Breast epithelium (tissue), 4 donors: ENCODE data around the gene STK4. TPM values are rescaled to one million over a fixed set of nuclear protein-coding genes. Genes with fewer than 3 reads are reported as not detected.

Experiments used
- DNase-seq, 2 donors: peaks; one replicate each; pipeline ENCODE4 v3.0.0-alpha.2; 2019; ENCODE audit warnings: low spot score in 2 of 2
- H3K27ac ChIP-seq, 2 donors: fragments of 200-600 bp; sonication (generic) in 1 of 2; one replicate each; pipeline ENCODE4 v1.5.1; 2016 to 2019; ENCODE audit warnings: mild to moderate bottlenecking in 1 of 2
- H3K27me3 ChIP-seq, 2 donors: fragments of 200-600 bp; sonication (generic) in 1 of 2; one replicate each; pipeline versions ENCODE4 v1.5.1 to v1.6.0; 2017 to 2019; ENCODE audit warnings: control low read depth in 1 of 2, mild to moderate bottlenecking in 1 of 2
- H3K36me3 ChIP-seq: fragments of 200-600 bp; one replicate; pipeline ENCODE4 v1.5.1; 2019
- H3K4me1 ChIP-seq, 2 donors: fragments of 200-600 bp; sonication (generic); one replicate each; pipeline ENCODE4 v1.5.1; 2016 to 2019; ENCODE audit warnings: control low read depth in 1 of 2
- H3K4me3 ChIP-seq, 3 donors: fragments of 200-600 bp; sonication (generic); 1 replicate in 2 of 3; 2 replicates in 1 of 3; pipeline ENCODE4 v1.5.1; 2016 to 2019; ENCODE audit warnings: mild to moderate bottlenecking in 3 of 3, moderate library complexity in 2 of 3
- H3K9me3 ChIP-seq, 2 donors: fragments of 200-600 bp; sonication (generic) in 1 of 2; one replicate each; pipeline ENCODE4 v1.5.1; 2016 to 2019; ENCODE audit warnings: control low read depth in 1 of 2
- POLR2A ChIP-seq: fragments of 450-650 bp; IDR thresholded peaks from one replicate; pipeline ENCODE4 v1.6.1; 2016; ENCODE audit warnings: antibody characterized with exemption, mild to moderate bottlenecking, moderate library complexity
- POLR2AphosphoS5 ChIP-seq, 3 donors: sonication (generic); formaldehyde crosslinking; IDR thresholded peaks; one replicate each; pipeline ENCODE4 v1.6.1; 2017; ENCODE audit warnings: antibody characterized with exemption in 3 of 3
- intact Hi-C: fragments of 100-400 bp; cut with DNase I; formaldehyde crosslinking; loops from one replicate; pipeline ENCODE4 v1.15.1; 2023; ENCODE audit warnings: low total_unique reads
- total RNA-seq, 3 donors: library from RNA; depleted of rRNA; stranded (reverse); fragments of >200 nt; gene quantifications; one replicate each; pipeline ENCODE4 v1.1.0, GENCODE V29; 2016
- TF ChIP-seq, protein P1 (sequence below), 3 donors: fragments of 450-650 bp; IDR thresholded peaks; one replicate each; pipeline ENCODE4 v1.5.1; 2016 to 2017; ENCODE audit warnings: antibody characterized with exemption in 3 of 3, mild to moderate bottlenecking in 3 of 3, moderate library complexity in 3 of 3

Gene STK4
- total RNA-seq, 3 donors from 2014 or later: 33.1 to 35.3 (median 34.7) TPM

DNA sequence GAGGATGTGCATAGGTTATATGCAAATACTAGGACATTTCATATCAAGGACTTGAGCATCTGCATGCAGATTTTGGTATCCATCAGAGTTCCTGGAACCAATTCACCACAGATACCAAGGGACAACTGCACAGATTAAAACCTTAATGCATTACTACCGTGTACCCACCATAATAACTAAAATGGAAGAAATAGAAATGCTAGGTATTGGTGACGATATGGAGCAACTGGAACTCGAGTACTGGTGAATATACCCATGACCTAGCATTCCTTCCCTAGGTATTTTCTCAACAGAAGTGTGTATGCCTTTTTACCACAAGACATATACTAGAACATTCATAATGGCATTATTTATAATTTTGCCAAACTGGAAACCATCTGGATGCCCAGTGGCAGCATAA is 116.2 kb downstream of the STK4 start:
- TF ChIP-seq, protein P1, sequence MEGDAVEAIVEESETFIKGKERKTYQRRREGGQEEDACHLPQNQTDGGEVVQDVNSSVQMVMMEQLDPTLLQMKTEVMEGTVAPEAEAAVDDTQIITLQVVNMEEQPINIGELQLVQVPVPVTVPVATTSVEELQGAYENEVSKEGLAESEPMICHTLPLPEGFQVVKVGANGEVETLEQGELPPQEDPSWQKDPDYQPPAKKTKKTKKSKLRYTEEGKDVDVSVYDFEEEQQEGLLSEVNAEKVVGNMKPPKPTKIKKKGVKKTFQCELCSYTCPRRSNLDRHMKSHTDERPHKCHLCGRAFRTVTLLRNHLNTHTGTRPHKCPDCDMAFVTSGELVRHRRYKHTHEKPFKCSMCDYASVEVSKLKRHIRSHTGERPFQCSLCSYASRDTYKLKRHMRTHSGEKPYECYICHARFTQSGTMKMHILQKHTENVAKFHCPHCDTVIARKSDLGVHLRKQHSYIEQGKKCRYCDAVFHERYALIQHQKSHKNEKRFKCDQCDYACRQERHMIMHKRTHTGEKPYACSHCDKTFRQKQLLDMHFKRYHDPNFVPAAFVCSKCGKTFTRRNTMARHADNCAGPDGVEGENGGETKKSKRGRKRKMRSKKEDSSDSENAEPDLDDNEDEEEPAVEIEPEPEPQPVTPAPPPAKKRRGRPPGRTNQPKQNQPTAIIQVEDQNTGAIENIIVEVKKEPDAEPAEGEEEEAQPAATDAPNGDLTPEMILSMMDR (IDR thresholded peaks at IDR 0.05): no peak
- no peak for TF ChIP-seq POLR2A
- no peak for TF ChIP-seq POLR2AphosphoS5 (IDR thresholded peaks at IDR 0.05)
- no peak overlapping the region for H3K27ac ChIP-seq
- peaks cover 5 to 11% of the 10 kb centered on the region in 2 donors for H3K9me3 ChIP-seq
- H3K27me3 ChIP-seq: no peaks in the 10 kb centered on the region
- intact Hi-C loops: no loop called here
- DNase-seq: no peak
- H3K4me1 ChIP-seq: no peaks in the 10 kb centered on the region
- no peak overlapping the region for H3K4me3 ChIP-seq
- H3K36me3 ChIP-seq: no peaks in the 10 kb centered on the region

DNA sequence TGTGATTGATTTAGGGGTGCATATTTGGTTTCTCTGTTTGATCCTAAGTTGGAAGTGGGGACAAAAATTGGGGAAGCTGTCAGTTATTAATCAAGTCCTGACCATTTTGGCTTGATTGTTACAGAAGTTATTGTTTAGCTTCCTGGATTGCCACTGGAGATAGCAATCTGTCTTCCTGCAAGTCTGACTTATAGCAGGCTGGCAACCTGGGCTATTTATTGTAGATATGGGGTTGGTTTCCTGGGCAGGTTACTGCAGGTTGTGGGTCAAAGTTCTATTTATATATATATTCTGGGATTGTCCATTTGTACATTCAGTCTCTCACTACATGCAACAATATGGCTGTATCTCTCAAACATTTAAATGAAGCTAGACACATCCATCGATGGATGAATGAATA is 116.8 kb downstream of the STK4 start:
- Histone ChIP-seq H3K36me3 (no peaks in the 10 kb centered on the region), H3K4me3 (no peak overlapping the region), H3K27me3 (no peaks in the 10 kb centered on the region), H3K27ac (no peak overlapping the region), H3K9me3 (peaks cover 5 to 11% of the 10 kb centered on the region in 2 donors), H3K4me1 (no peaks in the 10 kb centered on the region)
- no peak for DNase-seq
- intact Hi-C loops: no loop called here
- TF ChIP-seq POLR2A (no peak), POLR2AphosphoS5 (IDR thresholded peaks at IDR 0.05) (no peak)
- TF ChIP-seq, protein P1 (IDR thresholded peaks at IDR 0.05): no peak

DNA sequence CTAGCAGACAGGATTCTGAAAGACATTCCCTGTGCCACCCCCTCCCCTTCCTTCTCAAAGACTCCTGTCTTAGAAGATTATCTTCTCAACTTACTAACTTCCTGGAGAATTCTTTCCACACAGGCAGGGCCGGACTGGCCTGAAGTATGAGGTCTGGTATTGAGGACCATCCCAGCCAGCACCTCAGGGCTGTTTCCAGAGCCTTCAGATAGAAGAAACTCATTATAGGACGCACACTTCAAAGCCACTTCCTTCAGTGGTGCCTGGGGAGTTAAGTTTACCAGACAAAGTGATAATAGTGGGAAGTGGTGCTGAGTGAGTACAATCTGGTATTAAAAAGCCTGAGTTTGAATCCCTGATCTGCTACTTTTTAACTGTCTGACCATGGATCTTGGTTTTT is 119.0 kb downstream of the STK4 start:
- Histone ChIP-seq H3K4me1 (no peaks in the 10 kb centered on the region), H3K27ac (no peak overlapping the region), H3K4me3 (no peak overlapping the region), H3K36me3 (no peaks in the 10 kb centered on the region), H3K9me3 (peaks cover 5 to 11% of the 10 kb centered on the region in 2 donors), H3K27me3 (no peaks in the 10 kb centered on the region)
- TF ChIP-seq, protein P1 (IDR thresholded peaks at IDR 0.05): no peak
- no peak for TF ChIP-seq POLR2A
- TF ChIP-seq POLR2AphosphoS5 (IDR thresholded peaks at IDR 0.05): no peak
- no peak for DNase-seq
- intact Hi-C loops: no loop called here

DNA sequence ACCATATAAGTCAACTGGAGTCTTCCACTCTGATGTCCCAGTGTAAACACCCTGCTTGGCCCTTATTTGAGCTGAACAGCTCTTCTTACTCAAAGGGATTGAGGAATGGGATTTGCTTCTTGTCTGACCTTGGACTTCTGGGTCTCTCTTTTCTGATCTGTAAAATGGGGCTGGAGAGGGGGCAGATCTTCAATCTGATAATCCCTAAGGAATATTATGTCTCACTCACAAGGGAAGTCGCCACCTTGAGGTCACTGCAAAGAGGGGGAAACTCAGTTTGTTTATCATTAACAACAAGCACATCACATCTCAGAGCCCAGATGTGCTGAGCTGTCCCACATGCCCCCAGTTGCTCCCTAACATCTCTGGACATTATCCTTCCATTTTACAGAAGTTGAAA is 119.6 kb downstream of the STK4 start:
- intact Hi-C loops: no loop called here
- no peak for DNase-seq
- H3K27ac ChIP-seq: no peak overlapping the region
- H3K4me3 ChIP-seq: no peak overlapping the region
- no peaks in the 10 kb centered on the region for H3K4me1 ChIP-seq
- TF ChIP-seq POLR2A (no peak), POLR2AphosphoS5 (IDR thresholded peaks at IDR 0.05) (no peak)
- TF ChIP-seq, protein P1 (IDR thresholded peaks at IDR 0.05): no peak
- peaks cover 5 to 11% of the 10 kb centered on the region in 2 donors for H3K9me3 ChIP-seq
- no peaks in the 10 kb centered on the region for H3K36me3 ChIP-seq
- H3K27me3 ChIP-seq: no peaks in the 10 kb centered on the region

DNA sequence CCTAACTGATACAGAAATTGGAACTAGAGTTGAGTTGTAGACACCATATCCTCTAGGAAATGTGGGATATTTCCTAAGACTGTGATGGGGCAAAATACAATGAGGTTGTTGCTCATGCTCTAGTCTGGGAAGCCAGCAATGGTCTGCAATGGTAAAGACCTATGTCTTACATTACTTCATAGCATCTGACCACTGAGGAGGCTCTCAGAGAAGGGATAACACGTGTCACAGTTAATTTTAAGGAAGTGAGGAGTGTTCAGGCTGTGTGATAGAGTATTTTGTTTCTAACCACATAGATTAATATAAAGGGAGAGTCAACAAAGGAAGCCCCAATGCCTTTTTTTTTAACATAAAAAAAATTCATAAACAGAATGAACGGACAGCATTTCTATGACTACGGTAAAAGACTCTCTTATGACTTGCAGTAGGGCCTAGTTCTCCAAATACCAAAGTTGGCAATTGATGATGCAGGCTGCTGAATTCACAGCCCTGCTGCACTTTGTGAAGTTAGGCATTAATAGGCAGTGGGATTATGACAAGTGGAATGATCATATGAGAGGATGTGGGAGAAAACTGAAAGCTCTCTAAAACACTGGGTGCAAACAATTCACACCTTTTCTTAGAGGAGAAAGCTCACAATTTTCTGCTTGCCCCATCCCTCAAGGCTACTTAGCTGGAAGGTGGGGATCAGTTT is 120.9 kb downstream of the STK4 start:
- no peak for DNase-seq
- Histone ChIP-seq H3K36me3 (no peaks in the 10 kb centered on the region), H3K9me3 (peaks cover 1 to 7% of the 10 kb centered on the region in 2 donors), H3K27me3 (no peaks in the 10 kb centered on the region), H3K4me1 (no peaks in the 10 kb centered on the region), H3K27ac (no peak overlapping the region), H3K4me3 (no peak overlapping the region)
- intact Hi-C loops: no loop called here
- TF ChIP-seq, protein P1 (IDR thresholded peaks at IDR 0.05): no peak
- TF ChIP-seq POLR2A: no peak
- TF ChIP-seq POLR2AphosphoS5 (IDR thresholded peaks at IDR 0.05): no peak
